NCI-H1436 (cell line): ENCODE results near the gene CYB5R2.

Experiments
- DNase-seq: peaks from one replicate; lab custom pipeline; 2025; lab: John Stamatoyannopoulos, UW

CYB5R2 gene

DNA sequence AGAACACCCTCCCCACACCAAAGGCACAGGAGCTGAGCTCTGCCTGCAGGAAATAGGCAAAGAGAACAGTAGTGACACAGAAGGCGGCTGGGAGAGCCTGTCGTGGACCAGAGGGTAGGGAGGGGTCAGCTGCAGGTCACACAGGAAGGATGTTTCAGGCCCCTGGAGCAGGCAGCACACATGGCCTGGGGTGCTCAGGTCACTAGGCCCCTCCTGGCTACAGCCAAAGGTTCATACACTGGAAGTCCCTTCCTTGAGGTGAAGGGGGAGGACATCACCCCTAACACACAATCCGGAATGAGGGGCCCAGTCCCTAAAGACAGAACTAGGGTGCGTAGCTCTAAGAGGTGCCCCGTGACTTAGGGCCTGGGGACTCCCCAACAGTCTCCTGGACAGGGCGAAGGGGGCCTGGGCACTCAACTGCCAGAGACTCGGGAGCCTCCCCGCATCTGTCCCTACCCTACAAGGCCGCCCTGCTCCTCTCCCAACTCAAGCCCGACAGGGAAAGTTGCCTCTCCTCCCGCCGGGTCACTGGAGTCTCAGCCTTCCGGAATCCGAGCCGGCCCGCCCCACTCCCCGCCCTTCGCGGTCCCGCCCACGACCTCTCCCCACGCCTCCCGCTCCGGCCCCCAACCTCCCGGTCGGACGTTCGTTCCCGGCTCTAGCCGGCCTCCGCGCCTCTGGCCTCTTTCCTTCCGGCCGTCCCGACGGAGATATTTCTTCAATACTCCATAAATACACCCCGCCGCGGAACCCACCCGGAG lies at the start of gene CYB5R2:
TSS of gene CYB5R2 (minus strand) at position 541 of the 764 bp plus-strand sequence. CDS start 675 bp downstream, outside the sequence.
- no peak for DNase-seq

DNA sequence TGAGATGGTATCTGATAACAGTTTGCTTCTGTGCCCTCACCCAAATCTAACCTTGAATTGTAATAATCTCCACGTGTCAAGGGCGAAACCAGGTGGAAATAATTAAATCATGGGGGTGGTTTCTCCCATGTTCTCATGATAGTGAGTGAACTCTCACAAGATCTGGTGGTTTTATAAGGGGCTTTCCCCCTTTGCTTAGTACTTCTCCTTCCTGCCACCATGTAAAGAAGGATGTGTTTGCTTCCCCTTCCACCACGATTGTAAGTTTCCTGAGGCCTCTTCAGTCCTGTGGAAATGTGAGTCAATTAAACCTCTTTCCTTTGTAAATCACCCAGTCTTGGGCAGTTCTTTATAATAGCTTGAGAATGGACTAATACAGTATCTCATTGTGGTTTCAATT lies 41.5 kb upstream of the CYB5R2 start:
- DNase-seq: no peak

DNA sequence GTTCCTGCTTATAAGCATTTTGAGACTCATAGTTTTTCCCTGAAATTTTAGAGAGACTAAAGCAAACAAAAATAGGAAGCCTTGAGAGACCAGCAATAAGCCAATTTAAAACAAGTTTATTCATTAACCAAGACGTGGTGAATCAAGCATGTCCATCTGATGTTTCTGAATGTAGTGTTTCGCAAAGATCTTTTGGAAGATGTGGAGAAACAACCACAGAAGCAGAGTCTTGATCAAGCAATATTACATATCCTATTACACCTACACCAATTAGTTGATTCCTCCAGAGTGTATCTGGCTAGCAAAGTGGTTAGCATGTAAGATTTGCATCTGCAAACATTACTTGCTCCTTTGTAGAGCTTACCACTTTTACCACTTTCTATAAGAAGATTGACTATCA lies 33.1 kb upstream of the CYB5R2 start, which contains the start of gene OVCH2:
TSS of gene OVCH2 (minus strand) at position 101 of the 400 bp plus-strand sequence. CDS start at position 18, 83 bp downstream.
- DNase-seq: no peak

GRCh38 chr11:7703740-7704139 lies 30.4 kb upstream of the CYB5R2 start:
- DNase-seq: no peak

DNA sequence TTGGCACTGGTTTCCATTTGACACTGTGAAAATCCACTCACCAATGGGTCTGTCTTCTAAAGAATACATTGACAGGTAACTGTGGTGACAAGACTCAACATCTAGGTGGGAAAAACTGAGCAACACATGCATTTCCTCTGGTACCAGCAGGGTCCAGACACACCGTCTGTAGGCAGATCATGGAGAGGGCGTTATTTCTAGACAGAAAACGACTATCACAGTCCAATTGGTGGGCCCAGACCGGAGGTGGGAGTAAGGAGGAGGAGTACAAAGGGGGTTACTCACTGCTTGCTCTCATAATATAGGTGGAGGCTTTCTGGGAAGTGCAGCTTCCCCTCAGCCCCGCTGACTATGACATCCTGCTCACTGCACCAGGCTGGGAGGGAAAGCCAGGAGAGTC lies 23.1 kb upstream of the CYB5R2 start:
- DNase-seq: no peak

DNA sequence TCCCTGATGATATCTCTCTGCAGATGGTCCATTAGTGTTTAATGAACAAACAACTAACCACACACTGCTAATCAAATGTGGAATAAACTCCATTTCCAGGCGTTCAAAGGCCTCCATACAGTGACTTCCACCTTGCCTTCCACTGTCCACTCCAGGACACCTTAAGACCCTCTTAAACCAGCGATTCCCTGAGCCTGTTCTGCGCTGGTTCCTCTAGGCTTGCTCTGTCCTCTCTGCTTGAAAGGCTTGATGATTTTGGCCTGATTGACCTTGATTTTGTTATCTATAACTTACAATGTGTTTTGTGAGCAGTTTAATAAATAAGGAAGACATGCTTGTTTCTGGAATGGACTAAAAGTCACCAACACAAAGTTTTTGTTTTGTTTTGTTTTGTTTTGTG lies 20.9 kb upstream of the CYB5R2 start:
- DNase-seq: no peak

DNA sequence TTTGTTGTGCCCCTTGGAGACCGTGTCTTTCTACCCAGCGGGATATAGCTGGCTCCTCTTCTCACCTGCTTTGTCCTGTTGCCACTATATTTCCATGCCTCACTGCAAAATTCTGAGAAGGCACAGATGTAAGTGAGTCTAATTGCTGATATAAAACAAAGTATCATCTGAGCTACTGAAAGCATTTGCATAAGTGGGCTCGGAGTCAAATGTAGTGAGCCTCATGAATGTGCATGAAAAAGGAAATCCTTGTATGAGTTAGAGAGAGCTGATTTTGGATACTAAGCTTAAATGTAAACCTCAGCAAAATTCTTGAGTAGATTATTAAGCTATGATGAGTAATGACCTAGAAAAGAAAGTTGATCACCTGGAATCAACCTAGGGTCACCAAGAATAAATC lies 19.1 kb upstream of the CYB5R2 start:
- DNase-seq: no peak

DNA sequence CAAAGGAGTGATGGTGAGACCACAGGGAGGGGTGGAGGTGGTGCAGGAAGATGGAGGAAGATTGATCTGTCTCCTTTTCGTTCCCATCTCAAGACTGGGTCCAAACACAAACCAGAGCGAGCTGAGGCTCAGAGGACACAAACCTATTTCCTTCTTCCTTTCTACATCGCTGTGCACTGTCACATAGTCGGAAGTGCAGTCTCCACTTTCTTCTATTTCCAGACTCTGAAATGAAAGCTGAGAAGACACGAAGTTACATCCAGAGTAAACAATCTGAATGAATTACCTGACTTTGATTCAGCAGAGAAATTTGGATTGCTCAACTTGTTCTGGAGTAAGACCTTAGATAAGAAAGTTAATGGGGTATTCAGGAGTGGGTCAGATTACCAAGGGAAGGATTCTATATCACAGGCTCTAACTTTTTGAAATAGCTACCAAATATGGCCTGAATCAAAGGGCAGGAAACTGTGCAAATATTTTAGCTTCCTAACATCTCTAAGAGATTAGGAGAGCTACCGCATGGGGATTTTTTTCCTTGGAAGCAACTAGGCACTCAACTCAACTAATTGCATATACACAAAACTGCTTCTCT lies 18.6 kb upstream of the CYB5R2 start:
- no peak for DNase-seq

- DNase-seq: no peak
Measured at GRCh38 chr11:7690648-7691047, 17.3 kb upstream of the CYB5R2 start.

GRCh38 chr11:7689239-7689638 lies 15.9 kb upstream of the CYB5R2 start:
- no peak for DNase-seq

DNA sequence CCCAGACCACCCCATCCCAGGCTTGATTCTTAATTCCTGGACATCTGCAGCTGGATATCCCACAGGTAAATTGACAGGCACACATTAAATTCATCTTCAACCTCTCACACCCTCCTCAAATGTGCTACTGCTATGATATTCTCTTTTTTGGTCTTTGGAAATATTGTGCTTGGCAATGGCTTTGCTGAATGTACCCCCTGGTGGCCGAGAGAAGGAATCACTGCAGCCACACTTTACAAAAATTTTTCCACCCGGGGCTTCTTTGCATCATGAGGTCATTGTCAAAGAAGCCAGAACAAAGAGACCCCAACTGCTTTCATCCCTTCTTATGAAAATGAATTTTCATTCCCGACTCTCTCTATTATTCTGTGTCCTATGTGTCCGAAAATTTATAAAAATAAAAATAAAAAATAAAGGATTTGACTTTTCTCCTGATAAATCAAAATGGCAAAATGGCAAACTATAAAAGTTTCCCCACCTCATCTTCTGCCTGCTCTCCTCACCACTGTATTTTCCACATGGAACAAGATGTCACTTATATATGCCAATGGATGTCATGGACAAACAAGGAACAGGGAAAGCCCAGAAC lies 15.0 kb upstream of the CYB5R2 start:
- DNase-seq: no peak

DNA sequence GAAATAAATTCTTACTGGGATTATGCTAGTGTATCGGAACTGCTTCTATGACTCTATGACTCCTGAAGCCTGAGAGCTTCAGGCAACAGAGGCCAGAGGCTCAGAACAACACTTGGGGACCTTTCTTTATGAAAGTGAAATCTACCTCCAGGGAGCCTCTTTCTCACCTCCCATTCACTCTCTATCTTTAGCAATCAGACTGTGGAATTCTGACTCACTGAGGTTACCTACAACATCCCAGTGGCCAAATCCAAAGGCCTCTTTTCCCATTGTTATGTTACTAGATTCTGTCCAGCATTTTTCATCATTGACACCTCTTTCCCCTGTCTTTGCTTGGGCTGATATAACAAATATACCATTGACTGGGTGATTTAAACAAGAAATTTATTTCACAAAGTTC lies 14.1 kb upstream of the CYB5R2 start:
- DNase-seq: no peak

GRCh38 chr11:7686761-7687160 lies 13.5 kb upstream of the CYB5R2 start:
- no peak for DNase-seq

GRCh38 chr11:7683571-7683970 lies 10.3 kb upstream of the CYB5R2 start:
- no peak for DNase-seq

DNA sequence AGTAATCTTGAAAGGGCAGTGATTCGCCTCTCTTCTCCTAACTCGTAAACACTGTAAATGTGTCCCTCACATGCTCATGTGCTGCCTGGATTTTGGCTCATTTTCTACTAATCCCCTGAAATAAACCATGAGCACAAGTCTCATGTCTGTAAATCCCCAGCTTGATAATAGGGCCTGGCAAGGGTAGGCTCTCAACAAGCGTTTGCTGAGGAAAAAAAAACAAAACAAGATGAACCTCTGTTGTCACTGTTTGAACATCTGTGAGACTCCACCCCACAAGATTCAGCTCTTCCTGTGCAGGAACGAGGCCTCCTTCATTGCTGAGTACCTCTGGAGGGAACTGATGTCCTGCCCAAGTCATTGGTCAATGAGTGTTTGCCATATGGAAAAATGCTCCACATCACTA lies 4.5 kb upstream of the CYB5R2 start:
- DNase-seq: no peak

DNA sequence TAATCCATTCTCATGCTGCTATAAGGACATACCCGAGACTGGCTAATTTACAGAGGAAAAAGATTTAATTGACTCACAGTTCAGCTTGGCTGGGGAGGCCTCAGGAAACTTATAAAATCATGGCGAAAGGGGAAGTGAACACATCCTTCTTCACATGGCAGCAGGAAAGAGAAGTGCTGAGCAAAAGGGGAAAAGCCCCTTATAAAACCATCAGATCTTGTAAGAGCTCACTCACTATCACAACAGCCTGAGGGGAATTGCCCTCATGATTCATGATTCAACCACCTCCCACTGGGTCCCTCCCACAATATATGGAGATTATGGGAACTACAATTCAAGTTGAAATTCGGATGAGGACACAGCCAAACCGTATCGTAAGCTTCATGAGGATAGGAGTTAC lies 3.8 kb upstream of the CYB5R2 start:
- no peak for DNase-seq

DNA sequence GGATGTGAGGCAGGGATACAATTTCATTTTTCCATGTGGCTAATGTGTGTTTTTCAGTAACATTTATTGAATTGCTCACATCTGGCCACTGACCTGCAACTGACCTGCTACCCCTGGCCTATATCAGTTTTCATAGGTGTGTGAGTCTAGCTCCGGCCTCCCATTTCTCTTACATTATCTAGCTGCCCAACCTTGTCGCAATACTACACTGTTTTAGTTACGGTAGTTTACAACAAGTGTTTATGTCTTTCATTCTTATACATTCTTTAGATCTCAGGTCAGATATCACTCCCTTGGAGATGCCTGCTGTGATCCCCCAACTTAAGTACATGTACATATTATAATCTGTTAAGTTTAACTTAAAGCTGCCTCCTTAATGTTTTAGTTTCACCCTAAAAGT lies 2.3 kb upstream of the CYB5R2 start:
- DNase-seq: no peak

DNA sequence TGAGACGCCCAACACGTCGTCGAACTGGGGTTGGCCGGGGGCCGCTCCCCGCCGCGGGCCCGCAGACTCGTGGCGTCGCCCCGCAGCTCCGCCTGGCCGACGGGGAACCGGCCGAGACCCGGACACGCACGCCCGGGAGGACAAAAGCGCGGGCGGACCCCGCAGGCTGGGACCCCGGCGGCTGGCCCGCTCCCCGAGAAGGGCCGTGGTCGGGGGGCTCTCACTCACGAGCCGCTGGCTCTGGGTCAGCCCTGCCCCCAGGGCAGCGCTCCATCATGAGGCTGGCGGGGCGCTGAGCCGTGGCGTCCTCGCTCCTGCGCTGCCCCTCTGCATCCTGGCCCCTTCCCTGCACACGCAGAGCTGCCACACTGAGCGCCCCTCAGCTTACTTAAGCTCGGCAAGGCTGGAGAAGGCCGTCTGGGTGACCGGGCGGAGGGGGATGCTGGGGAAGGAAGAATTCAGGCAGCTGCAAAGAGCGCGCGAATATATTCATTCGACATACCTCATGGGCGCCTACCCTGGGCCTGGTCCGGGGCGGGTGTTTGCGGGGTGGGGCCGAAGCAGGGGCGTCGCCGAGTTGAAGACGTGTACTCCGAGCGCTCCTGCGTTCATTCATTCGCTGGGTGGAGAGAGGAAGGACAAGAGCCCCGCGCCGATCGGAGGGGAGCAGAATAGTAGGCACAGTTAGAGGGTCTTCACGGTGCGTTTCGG lies 579 bp upstream of the CYB5R2 start:
- no peak for DNase-seq

DNA sequence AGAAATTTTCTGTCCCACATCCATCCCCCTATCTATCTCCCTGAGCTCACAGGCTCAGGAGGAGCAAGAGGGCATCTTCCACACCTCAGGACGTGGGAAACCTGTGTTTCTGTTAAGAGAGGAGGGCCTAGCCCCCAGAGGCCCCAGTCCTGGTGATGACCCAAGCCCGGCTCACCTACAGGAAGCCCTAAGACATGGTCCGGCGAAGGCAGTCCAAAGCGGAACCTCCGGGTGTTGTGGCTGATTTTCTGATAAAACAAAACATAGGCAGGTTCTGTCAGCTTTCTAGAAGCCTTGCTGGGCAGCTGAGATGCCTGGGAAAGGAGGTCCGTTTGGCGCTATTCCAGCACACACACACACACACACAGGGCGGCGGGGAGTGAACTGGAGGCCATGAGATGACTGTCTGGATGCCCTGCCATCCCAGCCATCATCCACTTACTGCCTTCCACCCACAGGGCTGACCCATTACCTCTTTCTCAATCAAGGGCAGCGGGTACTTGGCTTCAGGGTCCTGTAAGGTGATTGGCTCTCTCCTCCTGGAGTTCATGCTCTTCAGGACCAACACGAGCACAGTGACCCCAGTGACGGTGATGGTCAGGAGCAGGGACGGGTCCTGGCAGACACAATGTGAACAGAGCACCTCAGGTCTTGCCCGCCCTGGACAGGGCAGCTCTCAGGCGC lies 882 bp downstream of the CYB5R2 start:
- DNase-seq: no peak

DNA sequence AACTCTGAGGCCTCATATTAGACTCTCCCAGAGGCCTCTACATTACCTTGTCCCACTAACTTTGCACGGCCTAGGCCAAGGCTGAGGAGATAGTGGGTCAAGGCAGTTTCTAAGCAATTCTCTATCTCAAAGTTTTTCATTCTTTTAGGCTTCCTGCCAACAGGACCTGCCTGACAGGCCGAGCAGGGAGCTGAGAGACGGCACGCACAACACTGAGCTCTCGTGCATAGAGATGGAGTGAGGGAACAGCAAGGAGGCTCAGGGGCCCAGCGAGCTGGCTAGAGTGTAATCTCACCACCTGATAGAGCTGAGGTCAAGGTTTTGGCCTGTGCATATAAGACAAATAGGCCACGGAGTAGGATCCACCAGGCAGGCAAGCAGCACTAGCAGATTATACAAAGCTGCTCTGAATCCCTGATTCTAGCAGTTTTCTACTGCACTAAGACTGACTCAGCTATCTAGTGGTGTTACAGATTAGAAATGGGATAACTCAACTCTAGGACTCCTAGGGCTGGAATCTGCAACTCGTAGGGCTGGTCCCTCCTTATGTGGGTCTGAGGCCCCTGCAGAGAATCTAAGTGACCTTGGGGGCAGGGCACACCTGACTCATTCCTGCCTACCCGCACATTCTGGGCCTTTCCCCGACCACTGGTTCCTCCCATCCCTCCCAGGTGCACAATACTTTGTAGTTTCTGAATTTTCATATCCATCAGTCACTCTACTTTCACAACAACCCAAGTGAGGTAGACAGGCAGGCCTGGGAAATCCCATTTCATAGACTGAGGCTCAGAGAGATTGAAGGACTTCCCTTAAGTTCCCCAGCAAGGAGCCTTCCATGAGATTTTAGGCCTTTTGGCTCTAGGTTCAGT lies 1.7 kb downstream of the CYB5R2 start:
- DNase-seq: no peak

- no peak for DNase-seq
Measured at GRCh38 chr11:7670641-7671040, 2.7 kb downstream of the CYB5R2 start.
